HCT116 (cell line): ENCODE measurements around the gene GPS1.

ENCODE experiments used
- CEBPB ChIP-seq: IDR thresholded peaks from 2 replicates; pipeline ENCODE4 v1.6.1; 2012; ENCODE audit warnings: low read depth
- EZH2 ChIP-seq: fragments of 200-600 bp; sonication (generic); IDR thresholded peaks from 2 replicates; pipeline ENCODE4 v1.6.1; 2017; ENCODE audit warnings: antibody characterized with exemption, mixed run types
- EZH2phosphoT487 ChIP-seq: fragments of 200-600 bp; IDR thresholded peaks from 2 replicates; pipeline ENCODE4 v1.6.1; 2018; ENCODE audit warnings: antibody characterized with exemption, borderline replicate concordance
- FOSL1 ChIP-seq: IDR thresholded peaks from 2 replicates; pipeline ENCODE4 v1.6.1; 2012; ENCODE audit warnings: low read depth
- POLR2A ChIP-seq: IDR thresholded peaks from 2 replicates; pipeline ENCODE4 v1.7.0; 2011; ENCODE audit warnings: borderline replicate concordance; ENCODE audit not compliant: insufficient read depth, insufficient read length; ENCODE audit errors: extremely low read depth
- SP1 ChIP-seq: IDR thresholded peaks from 2 replicates; pipeline ENCODE4 v1.6.1; 2012; ENCODE audit warnings: low read depth
- YY1 ChIP-seq: IDR thresholded peaks from 2 replicates; pipeline ENCODE4 v1.6.1; 2011; ENCODE audit warnings: low read length, low read depth, moderate library complexity, mild to moderate bottlenecking; ENCODE audit not compliant: insufficient replicate concordance; ENCODE audit errors: extremely low read depth
- ZNF274 ChIP-seq: fragments of 200-500 bp; sonication (Bioruptor generic); IDR thresholded peaks from 2 replicates; pipeline ENCODE4 v1.6.1; 2014; ENCODE audit warnings: mild to moderate bottlenecking, low read depth, low read length, inconsistent platforms
- TF ChIP-seq, protein P1 (sequence below), 3 experiments: fragments of 200-600 bp in 1 of 3; sonication (generic) in 1 of 3; IDR thresholded peaks in 2 of 3; conservative IDR thresholded peaks in 1 of 3; 2 replicates each; pipeline ENCODE4 v1.5.1; 2012 to 2017; ENCODE audit warnings: low read depth in 2 of 3, low read length in 2 of 3, antibody characterized with exemption in 1 of 3, borderline replicate concordance in 1 of 3, control low read depth in 1 of 3, mild to moderate bottlenecking in 1 of 3, mixed read lengths in 1 of 3, mixed run types in 1 of 3, moderate library complexity in 1 of 3; ENCODE audit not compliant: insufficient read depth in 1 of 3
- TF ChIP-seq, protein P2 (sequence below): IDR thresholded peaks from 2 replicates; pipeline ENCODE4 v1.6.1; 2012

DNA sequence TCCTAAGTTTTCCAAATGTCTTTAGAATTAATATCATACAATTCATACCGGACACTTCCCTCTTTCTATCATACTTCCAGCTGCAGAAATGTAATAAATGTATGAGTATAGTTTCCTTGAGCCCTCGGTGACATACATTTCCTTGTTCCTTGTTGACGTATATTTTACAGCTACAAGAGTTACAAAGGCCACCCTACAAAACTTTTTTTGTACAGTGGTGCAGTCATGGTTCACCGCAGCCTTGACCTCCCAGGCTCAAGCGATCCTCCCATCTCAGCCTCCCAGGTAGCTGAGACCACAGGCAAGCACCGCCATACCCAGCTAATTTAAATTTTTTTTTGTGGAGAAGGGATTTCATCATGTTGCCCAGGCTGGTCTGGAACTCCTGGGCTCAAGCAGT is 21.1 kb downstream of the GPS1 start:
- TF ChIP-seq SP1 (no peak), POLR2A (no peak), FOSL1 (no peak), ZNF274 (no peak), YY1 (no peak), CEBPB (no peak), EZH2 (no peak), EZH2phosphoT487 (no peak)
- TF ChIP-seq, protein P1, sequence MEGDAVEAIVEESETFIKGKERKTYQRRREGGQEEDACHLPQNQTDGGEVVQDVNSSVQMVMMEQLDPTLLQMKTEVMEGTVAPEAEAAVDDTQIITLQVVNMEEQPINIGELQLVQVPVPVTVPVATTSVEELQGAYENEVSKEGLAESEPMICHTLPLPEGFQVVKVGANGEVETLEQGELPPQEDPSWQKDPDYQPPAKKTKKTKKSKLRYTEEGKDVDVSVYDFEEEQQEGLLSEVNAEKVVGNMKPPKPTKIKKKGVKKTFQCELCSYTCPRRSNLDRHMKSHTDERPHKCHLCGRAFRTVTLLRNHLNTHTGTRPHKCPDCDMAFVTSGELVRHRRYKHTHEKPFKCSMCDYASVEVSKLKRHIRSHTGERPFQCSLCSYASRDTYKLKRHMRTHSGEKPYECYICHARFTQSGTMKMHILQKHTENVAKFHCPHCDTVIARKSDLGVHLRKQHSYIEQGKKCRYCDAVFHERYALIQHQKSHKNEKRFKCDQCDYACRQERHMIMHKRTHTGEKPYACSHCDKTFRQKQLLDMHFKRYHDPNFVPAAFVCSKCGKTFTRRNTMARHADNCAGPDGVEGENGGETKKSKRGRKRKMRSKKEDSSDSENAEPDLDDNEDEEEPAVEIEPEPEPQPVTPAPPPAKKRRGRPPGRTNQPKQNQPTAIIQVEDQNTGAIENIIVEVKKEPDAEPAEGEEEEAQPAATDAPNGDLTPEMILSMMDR (IDR thresholded peaks at IDR 0.05 in 2 of 3, conservative IDR thresholded peaks at IDR 0.05 in 1 of 3; ENCODE audit: borderline replicate concordance in 1 of 3, insufficient read depth in 1 of 3, low read depth in 2 of 3, low read length in 2 of 3), result no peak
- TF ChIP-seq, protein P2, sequence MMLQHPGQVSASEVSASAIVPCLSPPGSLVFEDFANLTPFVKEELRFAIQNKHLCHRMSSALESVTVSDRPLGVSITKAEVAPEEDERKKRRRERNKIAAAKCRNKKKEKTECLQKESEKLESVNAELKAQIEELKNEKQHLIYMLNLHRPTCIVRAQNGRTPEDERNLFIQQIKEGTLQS, result no peak
